Measurements from ENCODE around the gene TMEM88.

- TF ChIP-seq CTCF (IDR thresholded peaks at IDR 0.05; ENCODE audit: extremely low read depth in 1 of 2, insufficient read depth in 1 of 2, low read depth in 1 of 2, low read length in 2 of 2) = no peak
- no peak for TF ChIP-seq EZH2 (IDR thresholded peaks at IDR 0.05; ENCODE audit: borderline replicate concordance, low read depth, low read length, severe bottlenecking)
- no peak for TF ChIP-seq MAX (IDR thresholded peaks at IDR 0.05; ENCODE audit: insufficient read depth, insufficient read length)
These were observed 21.7 kb upstream of the TMEM88 start for GRCh38 chr17:7833011-7833794.

All from endothelial cell of umbilical vein (primary cell).